Fibroblast of lung (primary cell): ENCODE results near the gene DDIT4. TPM values are rescaled to one million over a fixed set of nuclear protein-coding genes. Genes with fewer than 3 reads are reported as not detected.

Source experiments
- DNase-seq, 2 donors: peaks; one replicate each; pipeline versions ENCODE4 v3.0.0 to v3.0.0-alpha.2; 2010; ENCODE audit warnings: low read depth in 2 of 2
- H2AFZ ChIP-seq: 2 replicates; pipeline ENCODE4 v1.5.1; 2012; ENCODE audit warnings: low read length, control low read depth, inconsistent platforms
- H3K27ac ChIP-seq: 2 replicates; pipeline ENCODE4 v1.5.1; 2011; ENCODE audit warnings: low read length, control low read depth; ENCODE audit not compliant: insufficient read depth
- H3K27me3 ChIP-seq: 2 replicates; pipeline ENCODE4 v1.5.1; 2011; ENCODE audit warnings: mild to moderate bottlenecking, low read length; ENCODE audit not compliant: control insufficient read depth, insufficient read depth
- H3K36me3 ChIP-seq: 2 replicates; pipeline ENCODE4 v1.5.1; 2011; ENCODE audit warnings: low read length; ENCODE audit not compliant: control insufficient read depth, insufficient read depth
- H3K4me1 ChIP-seq: 2 replicates; pipeline ENCODE4 v1.5.1; 2011; ENCODE audit warnings: low read length; ENCODE audit not compliant: control insufficient read depth, insufficient read depth; ENCODE audit errors: extremely low read depth
- H3K4me2 ChIP-seq: 2 replicates; pipeline ENCODE4 v1.5.1; 2011; ENCODE audit warnings: low read length, control low read depth; ENCODE audit not compliant: insufficient read depth; ENCODE audit errors: extremely low read depth
- H3K4me3 ChIP-seq, 4 experiments: fragments of 200-600 bp in 1 of 4; sonication (generic) in 1 of 4; replicated peaks in 1 of 4; 2 replicates each; pipeline ENCODE4 v1.5.1; 2011 to 2016; ENCODE audit warnings: low read length in 4 of 4, low read depth in 3 of 4, mild to moderate bottlenecking in 3 of 4, control low read depth in 2 of 4, inconsistent platforms in 1 of 4, mixed read lengths in 1 of 4; ENCODE audit not compliant: insufficient read depth in 1 of 4; ENCODE audit errors: control extremely low read depth in 1 of 4
- H3K79me2 ChIP-seq: 2 replicates; pipeline ENCODE4 v1.5.1; 2012; ENCODE audit warnings: mild to moderate bottlenecking, low read length, inconsistent platforms; ENCODE audit not compliant: control insufficient read depth, insufficient read depth
- H3K9ac ChIP-seq: 2 replicates; pipeline ENCODE4 v1.5.1; 2011; ENCODE audit warnings: mild to moderate bottlenecking, low read length, control low read depth; ENCODE audit not compliant: insufficient read depth
- H3K9me3 ChIP-seq: 2 replicates; pipeline ENCODE4 v1.5.1; 2012; ENCODE audit warnings: low read depth, low read length; ENCODE audit not compliant: control insufficient read depth, insufficient read depth
- H4K20me1 ChIP-seq: 2 replicates; pipeline ENCODE4 v1.5.1; 2011; ENCODE audit warnings: low read length; ENCODE audit not compliant: control insufficient read depth, insufficient read depth; ENCODE audit errors: extremely low read depth
- EZH2 ChIP-seq: IDR thresholded peaks from 2 replicates; pipeline ENCODE4 v1.5.1; 2012; ENCODE audit warnings: low read length, control low read depth, mild to moderate bottlenecking; ENCODE audit errors: missing control alignments
- polyA plus RNA-seq, 2 donors: library from polyadenylated mRNA; depleted of rRNA in 1 of 2; stranded (reverse) in 1 of 2; unstranded in 1 of 2; fragments of >200 nt; gene quantifications; 2 replicates each; pipeline ENCODE4 v1.2.1, GENCODE V29; 2011 to 2012; ENCODE audit warnings: missing spikeins in 1 of 2
- total RNA-seq: library from RNA; depleted of rRNA; stranded (reverse); fragments of >200 nt; gene quantifications from 2 replicates; pipeline ENCODE4 v1.2.1, GENCODE V29; 2014
- TF ChIP-seq, protein P1 (sequence below), 2 donors: IDR thresholded peaks in 1 of 2; conservative IDR thresholded peaks in 1 of 2; 1 replicate in 1 of 2; 2 replicates in 1 of 2; pipeline ENCODE4 v1.5.1; 2011 to 2012; ENCODE audit warnings: low read length in 2 of 2, control low read depth in 1 of 2, inconsistent platforms in 1 of 2, low read depth in 1 of 2, mild to moderate bottlenecking in 1 of 2

Gene DDIT4
- total and polyA plus RNA-seq, 2 donors (not counting 1 experiment from before 2014, with no cell fraction given), result 51.3 to 662 TPM

DNA sequence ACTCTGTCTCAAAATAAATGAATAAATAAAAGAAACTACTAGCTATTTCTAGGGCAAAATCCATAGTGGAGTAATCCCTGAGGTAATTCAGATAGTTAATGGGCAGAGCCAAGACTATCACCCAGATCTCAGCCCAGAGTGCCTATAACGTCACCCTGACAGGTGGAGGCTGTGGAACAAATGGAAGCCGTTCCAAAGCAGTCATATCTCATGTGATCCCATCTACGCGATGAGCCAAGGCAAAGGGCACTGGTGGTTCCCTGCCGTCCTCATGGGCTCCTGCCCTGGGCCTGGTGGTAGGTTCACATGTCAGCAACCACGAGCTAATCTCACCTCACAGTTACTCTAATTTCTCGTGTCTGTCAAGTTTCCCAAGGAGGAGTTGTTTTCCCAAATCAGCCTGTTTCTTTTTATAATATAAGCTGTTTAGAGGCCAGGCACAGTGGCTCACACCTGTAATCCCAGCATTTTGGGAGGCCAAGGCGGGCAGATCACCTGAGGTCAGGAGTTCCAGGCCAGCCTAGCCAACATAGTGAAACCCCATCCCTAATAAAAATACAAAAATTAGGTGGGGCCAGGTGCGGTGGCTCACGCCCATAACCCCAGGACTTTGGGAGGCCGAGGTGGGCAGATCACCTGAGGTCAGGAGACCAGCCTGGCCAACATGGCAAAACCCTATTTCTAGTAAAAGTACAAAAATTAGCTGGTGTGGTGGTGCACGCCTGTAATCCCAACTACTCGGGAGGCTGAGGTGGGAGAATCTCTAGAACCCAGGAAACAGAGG lies 35.1 kb upstream of the DDIT4 start:
- Histone ChIP-seq H3K4me1 (peaks cover 5% of the 10 kb centered on the region), H3K9me3 (no peaks in the 10 kb centered on the region), H3K9ac (no peak overlapping the region), H4K20me1 (no peaks in the 10 kb centered on the region), H3K4me2 (no peak overlapping the region), H2AFZ (no peak overlapping the region), H3K27ac (no peak overlapping the region), H3K4me3 (no peak overlapping the region), H3K36me3 (no peaks in the 10 kb centered on the region), H3K27me3 (no peaks in the 10 kb centered on the region), H3K79me2 (no peaks in the 10 kb centered on the region)
- DNase-seq, result no peak
- TF ChIP-seq, protein P1, sequence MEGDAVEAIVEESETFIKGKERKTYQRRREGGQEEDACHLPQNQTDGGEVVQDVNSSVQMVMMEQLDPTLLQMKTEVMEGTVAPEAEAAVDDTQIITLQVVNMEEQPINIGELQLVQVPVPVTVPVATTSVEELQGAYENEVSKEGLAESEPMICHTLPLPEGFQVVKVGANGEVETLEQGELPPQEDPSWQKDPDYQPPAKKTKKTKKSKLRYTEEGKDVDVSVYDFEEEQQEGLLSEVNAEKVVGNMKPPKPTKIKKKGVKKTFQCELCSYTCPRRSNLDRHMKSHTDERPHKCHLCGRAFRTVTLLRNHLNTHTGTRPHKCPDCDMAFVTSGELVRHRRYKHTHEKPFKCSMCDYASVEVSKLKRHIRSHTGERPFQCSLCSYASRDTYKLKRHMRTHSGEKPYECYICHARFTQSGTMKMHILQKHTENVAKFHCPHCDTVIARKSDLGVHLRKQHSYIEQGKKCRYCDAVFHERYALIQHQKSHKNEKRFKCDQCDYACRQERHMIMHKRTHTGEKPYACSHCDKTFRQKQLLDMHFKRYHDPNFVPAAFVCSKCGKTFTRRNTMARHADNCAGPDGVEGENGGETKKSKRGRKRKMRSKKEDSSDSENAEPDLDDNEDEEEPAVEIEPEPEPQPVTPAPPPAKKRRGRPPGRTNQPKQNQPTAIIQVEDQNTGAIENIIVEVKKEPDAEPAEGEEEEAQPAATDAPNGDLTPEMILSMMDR (conservative IDR thresholded peaks at IDR 0.05 in 1 of 2, IDR thresholded peaks at IDR 0.05 in 1 of 2; ENCODE audit: low read depth in 1 of 2, low read length in 2 of 2), result no peak
- TF ChIP-seq EZH2, result no peak

DNA sequence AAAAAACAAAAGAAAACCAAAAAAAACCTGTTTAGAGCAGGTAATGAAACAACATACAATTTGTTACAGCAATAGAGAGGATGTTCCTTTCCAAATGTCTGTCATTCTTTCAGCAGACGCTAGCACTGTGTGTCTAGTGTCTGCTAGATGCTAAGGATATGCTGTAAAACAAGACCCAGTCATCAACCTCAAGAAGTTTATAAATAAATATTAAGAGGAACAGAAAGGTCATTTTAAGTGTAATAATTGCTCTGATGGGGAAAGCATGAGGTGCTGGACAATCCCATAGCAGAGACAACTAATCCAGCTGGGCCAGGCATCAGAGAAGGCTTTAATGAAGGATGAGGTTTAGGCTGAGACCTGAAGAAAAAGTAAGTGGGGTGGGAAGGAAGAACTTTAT lies 34.3 kb upstream of the DDIT4 start:
- no peaks in the 10 kb centered on the region for H3K27me3 ChIP-seq
- no peak overlapping the region for H3K4me3 ChIP-seq
- H3K9ac ChIP-seq, result no peak overlapping the region
- no peaks in the 10 kb centered on the region for H3K79me2 ChIP-seq
- H3K9me3 ChIP-seq, result no peaks in the 10 kb centered on the region
- no peak for TF ChIP-seq EZH2
- TF ChIP-seq, protein P1 (conservative IDR thresholded peaks at IDR 0.05 in 1 of 2, IDR thresholded peaks at IDR 0.05 in 1 of 2; ENCODE audit: low read depth in 1 of 2, low read length in 2 of 2), result no peak
- H3K36me3 ChIP-seq, result no peaks in the 10 kb centered on the region
- no peak overlapping the region for H3K4me2 ChIP-seq
- no peak overlapping the region for H3K27ac ChIP-seq
- H2AFZ ChIP-seq, result no peak overlapping the region
- peaks cover 9% of the 10 kb centered on the region for H3K4me1 ChIP-seq
- no peaks in the 10 kb centered on the region for H4K20me1 ChIP-seq
- DNase-seq, result no peak

- DNase-seq, result no peak
- TF ChIP-seq, protein P1 (conservative IDR thresholded peaks at IDR 0.05 in 1 of 2, IDR thresholded peaks at IDR 0.05 in 1 of 2; ENCODE audit: low read depth in 1 of 2, low read length in 2 of 2), result no peak
- no peak for TF ChIP-seq EZH2
- H2AFZ ChIP-seq, result no peak overlapping the region
- H3K27me3 ChIP-seq, result no peaks in the 10 kb centered on the region
- no peak overlapping the region for H3K9ac ChIP-seq
- no peak overlapping the region for H3K4me3 ChIP-seq
- no peak overlapping the region for H3K27ac ChIP-seq
- peaks cover 17% of the 10 kb centered on the region for H3K4me1 ChIP-seq
- no peak overlapping the region for H3K4me2 ChIP-seq
- H3K9me3 ChIP-seq, result no peaks in the 10 kb centered on the region
- H3K79me2 ChIP-seq, result no peaks in the 10 kb centered on the region
- H4K20me1 ChIP-seq, result no peaks in the 10 kb centered on the region
- no peaks in the 10 kb centered on the region for H3K36me3 ChIP-seq
These were observed 33.4 kb upstream of the DDIT4 start for GRCh38 chr10:72240371-72240770.
